NCI-H1694 (cell line): ENCODE measurements around the gene R3HDM1.
"Not testable (repeated sequence)": the region's sequence is repeated elsewhere in the genome, so short reads cannot be mapped to it uniquely, and the experiment has no call there.

Experiments
- DNase-seq: peaks from one replicate; lab custom pipeline; 2025; lab: John Stamatoyannopoulos, UW

R3HDM1 gene

DNA sequence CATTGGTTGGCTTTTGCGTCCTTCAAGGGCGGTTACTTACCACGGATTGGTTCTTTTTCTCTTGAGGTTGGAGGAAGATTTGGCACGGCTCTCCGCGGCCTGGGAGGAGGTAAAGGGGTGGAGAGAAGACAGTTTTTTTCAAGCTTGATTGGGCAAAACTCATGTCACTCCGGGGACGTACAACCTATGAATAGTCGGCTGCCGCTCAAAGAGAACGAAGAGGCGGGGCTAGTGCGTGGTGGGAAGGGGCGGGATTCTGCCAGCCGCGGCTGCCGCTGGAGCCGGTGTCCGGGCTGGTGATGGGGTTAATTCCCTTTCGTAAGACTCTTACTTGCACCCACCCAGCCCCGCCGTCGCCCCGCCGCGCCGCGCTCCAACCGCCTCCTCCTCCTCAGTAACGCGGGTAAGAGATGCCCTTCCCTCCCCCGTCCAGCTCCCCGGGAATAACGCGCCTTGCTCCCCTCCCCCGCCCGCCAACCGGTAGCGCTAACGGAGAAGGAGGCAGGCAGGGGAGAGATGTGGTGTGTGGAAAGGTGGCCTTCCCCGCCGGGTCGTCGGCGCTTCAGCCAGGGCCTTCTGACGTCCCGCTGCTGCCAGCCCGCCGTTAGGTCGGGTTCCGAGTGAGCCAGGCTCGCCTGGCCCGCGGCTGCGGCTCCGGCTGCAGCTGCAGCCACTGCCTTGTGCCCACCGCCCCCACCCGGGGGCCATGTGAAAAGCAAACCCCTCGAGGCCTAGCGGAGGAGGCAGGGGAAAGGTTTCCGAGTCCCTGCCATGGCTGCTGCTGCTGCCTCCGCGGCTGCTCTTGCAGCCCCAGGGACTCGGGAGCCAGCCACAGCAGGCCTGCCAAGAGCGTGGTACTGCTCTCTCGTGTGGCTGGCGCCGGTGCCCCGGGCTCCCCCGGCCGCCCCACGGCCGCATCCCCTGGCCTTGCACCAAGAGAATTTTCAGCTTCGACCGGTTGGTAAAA, at the start of gene R3HDM1:
Gene R3HDM1, plus strand, starts transcription at position 254 of the 967 bp plus-strand sequence. CDS start 73,362 bp downstream, outside the sequence.
- peak; percentile 100 for DNase-seq

DNA sequence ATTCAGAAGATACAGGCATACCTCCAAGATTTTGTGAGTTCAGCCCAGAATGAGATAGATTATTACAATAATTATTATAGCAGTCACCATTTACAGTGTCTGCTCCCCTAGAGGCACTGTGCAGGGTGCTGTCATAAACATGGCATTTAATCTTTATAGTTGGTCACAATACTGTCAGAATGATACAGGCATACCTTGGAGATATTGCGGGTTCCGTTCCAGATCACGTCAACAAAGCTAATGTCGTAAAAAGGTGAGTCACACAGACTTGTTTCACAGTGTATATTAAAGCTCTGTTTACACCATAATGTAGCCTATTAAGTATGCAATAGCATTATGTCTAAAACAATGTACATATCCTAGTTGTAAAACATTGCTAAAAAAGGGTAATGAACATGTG, 45.8 kb upstream of the R3HDM1 start:
- DNase-seq: no peak

DNA sequence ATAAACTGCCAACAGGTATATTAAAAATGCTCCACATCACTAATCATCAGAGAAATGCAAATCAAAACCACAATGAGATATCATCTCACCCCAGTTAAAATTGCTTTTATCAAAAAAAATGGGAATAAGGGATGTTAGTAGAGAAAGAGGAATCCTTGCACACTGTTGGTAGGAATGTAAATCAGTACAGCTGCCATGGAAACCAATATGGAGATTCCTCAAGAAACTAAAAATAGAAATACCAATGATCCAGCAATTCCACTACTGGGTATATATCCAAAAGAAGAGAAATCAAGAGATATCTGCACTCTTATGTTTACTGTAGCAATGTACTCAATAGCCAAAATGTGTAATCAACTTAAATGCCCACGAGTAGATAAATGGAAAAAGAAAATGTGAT, 40.9 kb upstream of the R3HDM1 start:
- no peak for DNase-seq

DNA sequence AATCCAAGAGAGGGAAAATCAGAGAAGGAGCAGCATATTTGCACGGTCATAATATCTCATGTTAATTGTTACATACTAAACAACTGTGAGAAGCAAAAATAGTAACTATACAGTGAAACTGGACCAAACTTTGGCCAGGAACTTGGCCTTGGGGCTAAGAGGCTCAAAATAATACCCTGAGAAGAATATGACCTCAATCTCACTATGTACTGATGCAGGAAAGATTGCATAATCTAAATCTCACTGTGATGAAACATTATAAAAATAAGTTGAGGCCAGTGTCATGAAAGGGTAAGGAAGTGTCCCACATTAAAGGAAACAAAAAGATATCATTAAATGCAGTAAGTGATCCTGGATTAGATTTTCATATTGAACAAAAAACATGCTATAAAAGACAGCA, 36.8 kb upstream of the R3HDM1 start:
- no peak for DNase-seq

DNA sequence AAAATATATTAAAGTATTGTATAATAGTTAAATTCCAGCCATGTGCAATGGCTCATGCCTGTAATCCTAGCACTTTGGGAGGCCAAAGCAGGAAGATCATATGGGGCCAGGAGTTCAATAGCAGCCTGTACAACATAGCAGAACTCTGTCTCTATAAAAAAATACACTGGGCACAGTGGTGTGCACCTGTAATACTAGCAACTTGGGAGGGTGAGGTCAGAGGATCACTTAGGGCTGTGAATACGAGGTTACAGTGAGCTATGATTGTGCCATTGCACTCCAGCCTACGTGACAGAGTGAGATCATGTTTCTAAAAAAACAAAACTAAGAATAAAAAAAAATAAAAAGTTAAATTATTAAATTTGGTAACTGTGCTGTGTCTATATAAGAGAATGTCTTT, 36.4 kb upstream of the R3HDM1 start:
- no peak for DNase-seq

DNA sequence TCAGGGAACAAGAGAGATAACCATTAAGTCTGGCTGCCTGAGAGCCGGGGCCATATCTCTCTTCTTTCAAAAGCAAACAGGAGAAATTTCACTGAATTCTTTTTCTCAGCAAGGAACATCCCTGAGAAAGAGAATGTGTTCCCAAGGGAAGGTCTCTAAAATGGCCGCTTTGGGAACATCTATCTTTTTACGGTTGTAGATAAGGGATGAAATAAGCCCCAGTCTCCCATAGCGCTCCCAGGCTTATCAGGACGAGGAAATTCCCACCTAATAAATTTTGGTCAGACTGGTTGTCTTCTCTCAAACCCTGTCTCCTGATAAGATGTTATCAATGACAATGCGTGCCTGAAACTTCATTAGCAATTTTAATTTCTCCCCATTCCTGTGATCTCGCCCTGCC, 32.7 kb upstream of the R3HDM1 start:
- DNase-seq: not testable (repeated sequence)

DNA sequence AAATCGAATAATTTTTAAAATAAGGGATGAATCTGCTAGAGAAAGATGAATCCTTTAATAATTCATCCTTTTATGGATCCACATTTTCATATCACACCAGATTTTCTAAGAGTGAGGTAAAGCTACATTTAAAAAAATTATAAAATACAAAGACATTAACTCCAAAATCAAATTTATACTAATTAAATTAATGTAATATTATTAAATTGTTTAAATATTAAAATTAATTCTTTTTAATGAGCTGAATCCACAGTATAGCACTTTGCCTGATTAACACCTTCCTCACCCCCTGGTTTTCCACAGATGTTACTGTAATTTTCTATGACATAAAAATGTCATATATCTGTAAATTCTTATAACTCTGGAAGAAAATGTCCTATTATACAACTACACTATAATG, 26.5 kb upstream of the R3HDM1 start:
- no peak for DNase-seq

DNA sequence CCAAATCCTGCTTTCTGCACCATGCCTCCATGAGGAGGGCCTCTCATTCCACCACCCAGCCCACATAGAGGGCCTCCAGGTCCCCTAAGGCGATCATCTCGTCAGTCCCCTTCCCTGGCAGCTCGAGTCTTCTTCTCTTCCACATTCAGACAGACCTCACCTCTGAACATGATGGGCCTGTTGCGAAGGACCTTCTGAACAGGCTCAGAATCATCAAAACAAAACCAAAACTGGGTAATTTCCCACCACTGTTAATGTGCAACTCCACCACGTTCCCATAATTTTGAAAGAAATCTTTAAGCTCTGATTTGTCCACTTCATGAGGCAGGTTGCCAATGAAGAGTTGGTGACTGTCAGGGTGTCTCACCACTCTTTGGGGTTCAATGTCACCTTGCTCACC, 20.7 kb upstream of the R3HDM1 start:
- DNase-seq: no peak

DNA sequence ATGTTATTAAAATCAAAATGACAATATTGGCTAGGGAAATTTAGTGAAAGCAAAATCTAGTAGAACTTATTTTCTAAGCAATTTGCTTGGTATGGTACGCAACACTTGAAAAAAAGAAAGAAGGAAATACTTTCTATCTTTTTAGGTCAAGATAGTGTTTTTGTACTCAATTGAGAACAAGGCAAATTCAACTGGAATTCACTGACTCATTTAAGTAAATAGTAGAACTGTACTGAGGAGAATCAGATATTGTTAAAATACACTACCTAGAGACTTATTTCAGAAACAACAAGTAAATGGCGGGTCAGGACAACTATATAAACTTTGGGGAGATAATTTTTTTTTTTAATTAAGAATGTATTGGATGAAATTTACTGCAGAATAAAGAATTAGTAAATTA, 19.2 kb upstream of the R3HDM1 start:
- no peak for DNase-seq

DNA sequence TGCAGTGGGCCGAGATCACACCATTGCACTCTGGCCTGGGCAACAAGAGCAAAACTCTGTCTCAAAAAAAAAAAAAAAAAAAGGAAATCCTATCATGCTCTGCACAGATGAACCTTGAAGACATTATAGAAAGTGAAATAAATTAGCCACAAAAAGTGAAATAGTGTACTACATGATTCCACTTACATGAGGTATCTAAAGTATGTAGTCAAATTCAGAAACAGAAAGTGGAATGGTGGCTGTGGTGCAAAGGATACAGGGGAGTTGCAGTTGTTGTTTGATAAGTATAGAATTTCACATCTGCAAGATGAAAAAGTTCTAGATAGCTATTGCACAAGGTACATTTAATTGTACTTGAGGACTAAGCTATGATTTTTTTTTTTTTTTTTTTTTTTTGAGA, 5.5 kb upstream of the R3HDM1 start:
- no peak for DNase-seq

DNA sequence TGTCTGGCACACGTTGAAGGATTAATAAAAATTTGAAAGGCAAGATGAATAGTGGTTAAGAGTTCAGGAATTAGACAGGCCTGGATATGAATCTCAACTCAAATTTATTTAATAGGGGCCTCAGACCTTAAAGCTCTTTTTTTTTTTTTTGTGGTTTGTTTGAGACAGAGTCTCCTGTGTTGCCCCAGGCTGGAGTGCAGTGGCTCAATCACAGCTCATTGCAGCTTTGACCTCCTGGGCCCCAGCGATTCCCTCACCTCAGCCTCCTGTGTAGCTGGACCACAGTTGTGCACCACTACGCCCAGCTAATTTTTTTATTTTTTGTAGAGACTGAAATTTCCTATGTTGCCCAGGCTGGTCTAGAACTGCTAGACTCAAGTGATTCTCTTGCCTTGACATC, 3.3 kb upstream of the R3HDM1 start:
- DNase-seq: no peak

DNA sequence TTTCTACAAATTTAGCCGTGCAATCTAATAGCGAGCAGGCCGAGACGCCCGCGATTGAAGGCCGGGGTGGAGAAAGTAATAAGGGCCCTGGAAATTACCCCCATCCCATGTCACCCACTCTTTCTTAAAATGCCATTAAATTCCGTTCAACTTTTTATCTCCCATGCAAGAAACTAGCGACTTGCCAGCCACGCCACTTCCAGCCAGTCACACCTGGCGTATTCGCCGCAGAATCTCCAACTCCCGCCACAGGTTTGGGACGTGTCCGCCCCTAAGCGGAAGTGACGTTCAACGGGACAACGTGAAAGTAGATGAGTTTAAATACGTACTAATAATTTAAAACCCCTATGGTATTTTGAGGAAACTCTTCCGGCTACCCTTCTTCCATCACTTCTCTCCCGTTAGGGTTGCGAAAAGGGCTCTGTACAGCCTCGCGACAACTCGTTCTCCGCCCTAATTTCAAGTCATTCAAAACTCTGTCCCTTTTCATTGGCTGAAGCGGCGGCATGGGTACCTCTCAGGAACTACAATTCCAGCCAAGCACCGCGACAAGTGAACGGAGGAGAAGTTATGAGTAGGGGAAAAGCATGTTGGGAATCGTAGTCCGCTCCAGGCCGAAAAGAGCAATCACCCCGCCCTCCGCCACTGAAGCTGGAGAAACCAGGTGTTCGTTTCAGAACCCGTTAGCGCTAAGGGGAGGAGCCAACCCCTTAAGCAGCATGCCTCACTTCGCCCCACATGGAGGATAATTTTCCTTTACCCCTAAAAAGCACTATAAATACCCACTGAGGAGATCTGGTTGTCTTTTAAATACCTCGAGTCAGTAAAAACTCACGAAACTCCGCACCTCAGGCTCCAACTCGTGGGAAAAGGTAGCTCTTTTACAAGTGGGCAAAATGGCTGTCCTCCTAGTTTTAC, 712 bp upstream of the R3HDM1 start, which contains the start of gene ZRANB3:
Gene ZRANB3, minus strand, starts transcription at position 906 of the 918 bp plus-strand sequence.
- DNase-seq: peak; percentile 99

DNA sequence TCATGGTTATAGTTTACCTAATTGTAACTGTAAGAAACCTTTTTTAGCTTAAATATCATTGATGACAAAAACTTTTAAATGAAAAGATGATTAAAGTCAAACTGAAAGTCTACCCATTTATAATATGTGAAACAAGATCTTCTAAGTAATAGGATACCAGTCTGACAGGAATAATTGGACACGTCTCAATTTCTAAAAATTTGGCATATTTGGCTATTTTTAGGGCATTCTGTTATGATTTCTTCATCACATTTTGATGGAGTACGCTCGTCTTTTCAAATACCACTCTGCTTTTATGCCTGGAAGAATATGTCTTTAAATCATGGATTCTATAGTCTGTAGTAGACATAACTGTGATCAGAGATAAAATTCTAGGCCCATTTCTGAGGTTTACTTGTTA, 1.3 kb downstream of the R3HDM1 start:
- DNase-seq: no peak

DNA sequence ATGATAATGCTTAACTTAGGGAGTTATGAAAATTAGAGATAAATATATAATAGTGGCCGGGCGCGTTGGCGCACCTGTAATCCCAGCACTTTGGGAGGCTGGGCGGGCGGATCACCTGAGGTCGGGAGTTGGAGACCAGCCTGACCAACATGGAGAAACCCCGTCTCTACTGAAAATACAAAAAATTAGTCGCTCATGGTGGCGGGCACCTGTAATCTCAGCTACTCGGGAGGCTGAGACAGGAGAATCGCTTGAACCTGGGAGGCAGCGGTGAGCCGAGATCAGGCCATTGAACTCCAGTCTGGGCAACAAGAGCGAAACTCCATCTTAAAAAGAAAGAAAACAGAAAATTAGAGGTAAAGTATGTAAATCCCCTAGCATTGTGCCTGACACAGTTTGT, 2.3 kb downstream of the R3HDM1 start:
- DNase-seq: not testable (repeated sequence)

DNA sequence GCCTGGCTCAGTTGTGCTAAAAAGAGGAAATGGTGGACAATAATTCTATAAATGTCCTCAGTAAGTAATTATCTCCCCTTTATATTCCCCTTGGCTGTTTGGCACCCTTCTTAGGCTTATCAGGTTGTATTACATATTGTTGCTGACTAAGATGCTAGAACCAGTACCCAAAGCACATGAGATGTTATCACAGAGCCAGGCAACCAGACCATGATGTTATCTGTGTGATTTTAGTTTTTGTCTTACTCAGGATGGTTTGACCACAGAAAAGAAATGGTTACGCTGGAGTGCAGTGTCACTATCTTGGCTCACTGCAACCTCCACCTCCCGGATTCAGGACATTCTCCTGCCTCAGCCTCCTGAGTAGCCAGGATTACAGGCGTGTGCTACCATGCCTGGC, 15.2 kb downstream of the R3HDM1 start:
- DNase-seq: no peak

DNA sequence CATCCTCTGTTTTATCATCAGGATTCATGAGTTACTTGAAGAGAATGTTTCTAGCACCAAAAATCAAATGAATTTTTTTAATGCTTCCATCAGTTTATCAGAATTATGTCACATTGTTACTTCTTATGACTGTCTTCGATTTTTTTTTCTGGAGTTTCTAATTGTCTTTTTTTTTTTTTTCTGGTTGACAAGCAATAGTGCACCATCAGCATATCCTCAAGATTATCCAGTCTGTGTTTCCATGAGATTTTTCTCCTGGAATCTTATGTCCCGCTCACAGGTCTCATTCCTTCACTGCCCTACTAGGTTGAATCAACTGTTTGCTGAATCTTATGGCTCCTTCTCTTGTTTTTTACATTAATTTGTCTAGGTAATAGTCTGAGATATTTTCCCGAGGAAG, 16.0 kb downstream of the R3HDM1 start:
- DNase-seq: no peak

DNA sequence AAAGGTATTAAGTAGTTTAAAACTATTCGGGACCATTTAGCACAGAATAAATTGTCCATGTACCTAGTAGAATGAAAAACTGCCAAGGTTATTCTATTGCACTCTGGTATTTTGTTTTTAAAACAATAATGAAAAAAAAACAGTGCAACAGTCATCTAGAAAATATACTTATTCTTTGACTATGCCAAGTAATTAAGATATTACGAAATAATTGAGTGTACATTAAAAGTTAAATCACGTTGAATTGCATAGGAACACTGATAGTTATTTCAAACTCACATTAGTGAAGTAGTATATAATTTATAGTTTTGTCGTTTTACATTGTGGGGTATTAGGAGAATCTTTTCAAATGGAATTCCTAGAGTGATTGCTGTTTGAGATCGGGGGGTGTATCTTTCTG, 20.1 kb downstream of the R3HDM1 start:
- DNase-seq: no peak

DNA sequence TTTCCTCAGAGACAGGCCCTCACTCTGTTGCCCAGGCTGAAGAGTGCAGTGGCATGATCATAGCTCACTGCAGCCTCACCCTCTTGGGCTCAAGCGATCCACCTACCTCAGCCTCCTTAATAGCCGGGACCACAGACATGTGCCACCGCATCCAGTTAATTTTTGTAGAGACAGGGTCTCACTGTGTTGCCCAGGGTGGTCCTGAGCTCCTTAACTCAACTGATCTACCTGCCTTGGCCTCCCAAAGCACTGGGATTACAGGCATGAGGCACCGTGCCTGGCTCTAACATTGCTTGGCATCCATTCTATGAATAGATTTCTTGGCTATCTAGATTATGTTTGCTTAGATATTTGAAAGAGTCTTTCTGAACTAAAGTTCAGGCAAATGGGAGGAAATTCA, 21.6 kb downstream of the R3HDM1 start:
- no peak for DNase-seq

DNA sequence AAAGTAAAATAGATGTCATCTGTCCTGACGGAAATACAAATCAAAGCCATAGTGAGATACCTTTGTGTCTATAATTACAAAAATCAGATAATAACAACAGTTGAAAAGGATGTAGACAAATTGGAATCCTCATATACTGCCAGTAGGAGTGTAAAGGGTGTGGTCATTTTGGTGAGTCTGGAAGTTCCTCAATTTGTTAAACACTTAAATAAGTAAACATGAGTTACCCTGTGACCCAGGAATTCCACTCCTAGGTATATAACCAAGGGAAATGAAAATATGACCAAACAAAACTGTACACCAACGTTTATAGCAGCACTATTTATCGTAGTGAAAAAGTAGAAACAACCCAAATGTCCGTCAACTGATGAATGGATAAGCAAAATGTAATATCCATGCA, 24.0 kb downstream of the R3HDM1 start:
- no peak for DNase-seq

DNA sequence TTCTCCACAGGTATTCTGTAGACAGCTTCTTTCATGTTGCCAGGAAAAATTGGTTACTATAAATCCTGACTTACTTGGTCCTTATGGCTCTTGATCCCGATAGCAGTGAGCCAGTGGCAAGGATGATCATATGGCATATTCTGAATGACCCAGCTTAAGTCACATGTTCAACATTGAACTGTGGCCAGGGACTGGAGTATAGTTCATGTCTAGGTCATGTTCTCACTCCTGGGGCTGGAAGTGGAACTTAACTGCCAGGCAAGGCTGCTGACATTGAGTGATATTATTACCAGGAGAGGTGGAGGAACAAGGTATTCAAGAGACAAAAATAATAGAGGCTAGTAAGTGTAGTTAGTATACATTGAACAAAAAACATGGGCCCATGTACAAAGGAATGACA, 26.2 kb downstream of the R3HDM1 start:
- no peak for DNase-seq

DNA sequence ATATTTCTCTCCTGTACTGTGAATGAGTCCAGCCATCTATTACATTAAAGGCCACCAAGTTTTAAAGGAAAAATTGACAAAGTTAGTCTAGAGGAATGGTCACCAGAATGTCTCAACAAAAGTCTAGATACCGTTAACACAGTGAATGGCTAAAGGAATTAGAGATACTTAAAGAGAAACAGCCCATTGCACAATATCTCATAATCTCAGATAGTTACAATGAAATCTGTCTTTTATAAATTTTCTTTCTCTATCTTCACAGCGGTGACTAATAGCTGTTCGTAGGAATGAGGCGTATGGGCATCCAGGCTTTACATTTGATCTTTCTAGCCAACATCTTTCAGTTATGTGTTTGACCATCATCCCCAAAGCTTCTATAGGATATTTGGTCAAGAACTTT, 30.6 kb downstream of the R3HDM1 start:
- DNase-seq: no peak

DNA sequence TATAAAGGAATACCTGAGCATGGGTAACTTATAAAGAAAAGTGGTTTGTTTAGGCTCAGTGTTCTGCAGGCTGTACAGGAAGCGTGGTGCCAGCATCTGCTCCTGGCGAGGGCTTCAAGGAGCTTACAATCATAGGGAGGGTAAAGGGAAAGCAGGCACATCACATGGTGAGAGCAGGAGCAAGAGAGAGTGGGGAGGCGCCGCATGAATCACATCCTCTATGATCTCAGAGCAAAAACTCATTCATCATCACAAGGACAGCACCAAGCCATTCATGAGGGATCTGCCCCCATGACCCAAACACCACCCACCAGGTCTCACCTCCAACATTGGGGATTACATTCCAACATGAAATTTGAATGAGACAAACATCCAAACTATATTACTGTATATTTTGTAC, 32.5 kb downstream of the R3HDM1 start:
- no peak for DNase-seq

DNA sequence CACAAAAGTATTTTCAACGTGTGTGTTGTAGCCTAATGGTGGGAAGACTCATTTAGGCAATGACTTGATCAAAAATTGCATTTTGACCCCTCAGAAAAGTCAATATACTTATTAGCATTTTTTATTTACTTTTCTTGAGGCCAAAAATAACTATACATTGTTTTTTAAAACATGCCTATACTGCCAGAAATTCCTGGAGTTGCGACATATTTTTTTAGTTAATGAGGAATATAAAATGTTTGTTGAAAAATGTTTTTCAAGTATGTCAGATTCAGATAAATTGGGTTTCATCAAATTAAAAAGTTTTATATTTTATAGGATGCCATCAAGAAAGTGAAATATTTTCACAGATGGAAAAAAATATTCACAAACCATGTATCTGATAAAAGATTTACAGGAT, 39.6 kb downstream of the R3HDM1 start:
- DNase-seq: no peak
